ENCODE measurements around the gene TGFA.

The TGFA gene

DNA sequence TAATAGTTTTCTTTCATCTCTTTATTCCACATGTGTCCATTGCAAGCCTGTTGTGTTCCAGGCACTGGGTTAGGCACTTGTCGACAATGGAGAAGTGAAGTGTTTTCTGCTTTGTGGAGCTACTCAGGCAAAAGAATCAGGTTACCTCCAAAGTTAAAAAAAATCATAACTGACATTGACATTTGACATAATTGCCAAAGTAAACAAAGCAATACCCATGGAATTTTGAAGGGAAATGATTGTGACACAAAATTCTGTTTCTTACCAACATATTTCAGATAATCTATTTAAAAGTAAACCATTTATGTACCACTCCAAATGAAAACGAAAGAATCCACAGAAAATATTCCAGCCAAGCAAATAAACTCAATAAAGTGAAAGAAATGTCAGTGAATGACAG is 6.4 kb upstream of the TGFA start:
- H3K9me3 Mint-ChIP-seq = no peaks in the 10 kb centered on the region
- H3K27me3 Mint-ChIP-seq = peaks cover 1% of the 10 kb centered on the region
- H3K27ac Mint-ChIP-seq = no peak overlapping the region
- H3K4me1 Mint-ChIP-seq = peaks cover 2% of the 10 kb centered on the region
- H3K4me3 Mint-ChIP-seq = no peak overlapping the region
- H3K36me3 Mint-ChIP-seq = no peaks in the 10 kb centered on the region

DNA sequence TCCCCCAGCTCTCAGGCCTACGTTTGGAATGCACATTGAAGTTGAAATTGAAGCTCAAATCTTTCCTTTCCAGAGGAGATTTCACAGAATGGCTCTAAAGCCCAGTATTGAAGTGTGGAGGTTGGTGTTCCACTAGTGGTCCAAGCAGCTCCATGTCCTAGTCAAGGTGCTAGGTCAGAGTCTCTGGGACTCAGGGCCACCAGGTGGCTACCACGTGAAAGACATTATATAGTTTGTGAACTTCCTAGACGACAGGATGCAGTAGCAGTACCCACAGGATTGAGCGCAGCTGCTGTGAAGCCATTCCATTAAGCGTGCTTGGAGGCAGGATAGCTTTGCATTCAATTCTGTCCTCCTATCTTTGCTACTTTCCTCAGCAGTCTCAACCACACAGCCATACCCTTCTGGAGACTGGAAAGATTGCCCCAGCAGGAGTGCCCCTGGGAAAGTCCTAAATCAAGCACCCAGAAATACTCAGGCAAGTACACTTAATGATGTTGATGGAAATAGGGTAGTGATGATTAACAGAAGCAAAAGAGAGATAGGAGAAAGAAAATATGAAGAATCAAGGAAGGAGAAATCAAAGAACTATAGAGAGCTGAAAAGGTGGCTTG is 4.7 kb upstream of the TGFA start:
- H3K4me3 Mint-ChIP-seq = no peak overlapping the region
- H3K27ac Mint-ChIP-seq = no peak overlapping the region
- no peaks in the 10 kb centered on the region for H3K36me3 Mint-ChIP-seq
- no peaks in the 10 kb centered on the region for H3K9me3 Mint-ChIP-seq
- peaks cover 9% of the 10 kb centered on the region for H3K4me1 Mint-ChIP-seq
- H3K27me3 Mint-ChIP-seq = peaks cover 1% of the 10 kb centered on the region

DNA sequence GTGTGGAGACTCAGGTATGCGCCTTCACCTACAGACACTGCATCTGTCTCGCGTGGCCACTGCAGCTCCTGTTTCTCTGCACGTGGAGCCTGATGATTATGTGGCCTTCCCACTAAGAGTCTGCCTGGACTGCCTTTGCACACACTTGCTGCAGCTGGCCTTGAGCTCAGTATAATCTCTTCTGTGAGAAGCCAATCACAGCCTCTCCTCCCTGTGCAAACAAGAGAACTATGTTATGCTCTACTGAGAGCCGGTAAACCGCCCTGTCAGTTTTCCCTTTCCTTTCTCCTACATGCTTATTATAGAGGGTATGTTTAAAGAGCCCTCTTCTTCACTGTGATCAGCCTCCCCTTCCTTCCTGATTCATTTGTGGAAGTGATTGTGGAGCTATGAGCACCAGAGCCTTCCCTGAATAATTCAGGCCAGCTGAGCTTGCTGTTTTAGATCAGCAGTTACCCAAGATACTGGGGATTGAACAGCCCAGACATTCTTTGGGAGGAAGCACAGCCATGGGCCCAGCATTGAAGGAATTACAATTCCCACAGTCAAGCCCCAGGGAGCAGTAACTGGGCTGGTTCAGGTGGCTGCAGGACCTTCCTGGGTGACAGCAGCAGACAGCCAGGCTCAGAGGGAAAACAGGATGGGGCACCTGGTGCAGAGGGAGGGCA is 3.7 kb upstream of the TGFA start:
- Mint-ChIP-seq H3K4me1 (peaks cover 19% of the 10 kb centered on the region), H3K27ac (no peak overlapping the region), H3K4me3 (no peak overlapping the region), H3K27me3 (peaks cover 1% of the 10 kb centered on the region), H3K36me3 (no peaks in the 10 kb centered on the region), H3K9me3 (no peaks in the 10 kb centered on the region)

DNA sequence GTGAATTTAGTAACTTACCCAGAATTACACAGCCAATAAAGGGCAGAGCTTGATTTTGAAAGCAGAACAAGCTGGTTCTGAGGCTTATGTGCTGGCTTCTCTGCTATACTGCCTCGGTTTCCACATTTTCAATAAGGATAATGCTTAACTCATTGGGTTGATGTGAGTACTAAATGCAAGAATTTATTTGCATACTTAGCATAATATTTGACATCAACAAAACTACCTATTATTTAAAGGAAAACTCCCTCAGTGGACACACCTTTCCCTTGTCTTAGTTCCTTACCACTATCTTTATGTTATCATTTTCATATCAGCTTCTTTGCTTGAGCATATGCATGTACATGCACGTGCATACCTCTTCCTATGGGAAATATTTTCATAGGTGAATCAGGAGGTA is 3.0 kb upstream of the TGFA start:
- Mint-ChIP-seq H3K4me3 (no peak overlapping the region), H3K27ac (no peak overlapping the region), H3K9me3 (no peaks in the 10 kb centered on the region), H3K36me3 (no peaks in the 10 kb centered on the region), H3K4me1 (peaks cover 24% of the 10 kb centered on the region), H3K27me3 (peaks cover 1% of the 10 kb centered on the region)

DNA sequence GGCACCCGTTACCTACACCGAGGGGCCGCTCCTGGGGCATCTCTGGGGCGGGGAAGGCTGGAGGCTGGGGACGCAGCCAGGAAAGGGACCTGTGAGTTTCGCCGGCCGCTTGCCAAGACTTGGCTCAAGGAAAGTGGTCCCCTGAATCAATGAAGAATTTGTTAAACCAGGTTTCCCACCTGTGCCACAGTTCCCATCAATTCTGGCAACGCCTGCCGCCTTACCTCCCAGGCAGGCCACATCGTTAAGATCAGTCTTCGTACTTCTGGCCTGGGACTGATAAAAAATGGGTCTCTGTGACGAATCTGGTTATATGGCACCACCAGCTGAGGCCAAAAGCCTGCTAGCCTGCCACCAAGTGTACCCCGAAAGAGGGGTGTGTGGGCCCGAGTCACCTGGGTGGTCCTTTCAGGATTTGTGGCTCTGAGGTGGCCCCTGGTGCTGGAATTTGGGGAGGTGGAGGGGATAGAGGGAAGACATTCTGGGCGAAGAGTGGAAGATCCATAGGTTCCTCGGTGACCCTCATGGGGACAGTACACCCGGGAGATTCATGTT is 789 bp upstream of the TGFA start:
- Mint-ChIP-seq H3K9me3 (no peaks in the 10 kb centered on the region), H3K27ac (no peak overlapping the region), H3K4me3 (peak overlapping the region; percentile 82), H3K27me3 (peaks cover 1% of the 10 kb centered on the region), H3K36me3 (no peaks in the 10 kb centered on the region), H3K4me1 (peaks cover 31% of the 10 kb centered on the region)

DNA sequence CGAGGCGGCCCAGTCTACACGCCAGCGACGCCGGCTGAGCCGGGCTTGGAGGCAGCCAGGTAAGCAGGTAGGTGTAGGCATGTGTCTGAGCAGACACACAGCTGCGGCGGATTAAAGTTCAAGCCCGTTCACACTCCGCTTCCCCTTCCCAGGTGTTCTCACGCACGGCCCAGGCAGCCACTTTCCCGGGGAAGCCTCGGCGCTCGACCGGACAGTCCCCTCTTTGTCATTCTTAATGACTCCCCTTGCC is 367 bp downstream of the TGFA start:
- no peaks in the 10 kb centered on the region for H3K9me3 Mint-ChIP-seq
- no peak overlapping the region for H3K27ac Mint-ChIP-seq
- H3K36me3 Mint-ChIP-seq = no peaks in the 10 kb centered on the region
- H3K27me3 Mint-ChIP-seq = no peaks in the 10 kb centered on the region
- peaks cover 31% of the 10 kb centered on the region for H3K4me1 Mint-ChIP-seq
- peak overlapping the region; percentile 91 for H3K4me3 Mint-ChIP-seq

DNA sequence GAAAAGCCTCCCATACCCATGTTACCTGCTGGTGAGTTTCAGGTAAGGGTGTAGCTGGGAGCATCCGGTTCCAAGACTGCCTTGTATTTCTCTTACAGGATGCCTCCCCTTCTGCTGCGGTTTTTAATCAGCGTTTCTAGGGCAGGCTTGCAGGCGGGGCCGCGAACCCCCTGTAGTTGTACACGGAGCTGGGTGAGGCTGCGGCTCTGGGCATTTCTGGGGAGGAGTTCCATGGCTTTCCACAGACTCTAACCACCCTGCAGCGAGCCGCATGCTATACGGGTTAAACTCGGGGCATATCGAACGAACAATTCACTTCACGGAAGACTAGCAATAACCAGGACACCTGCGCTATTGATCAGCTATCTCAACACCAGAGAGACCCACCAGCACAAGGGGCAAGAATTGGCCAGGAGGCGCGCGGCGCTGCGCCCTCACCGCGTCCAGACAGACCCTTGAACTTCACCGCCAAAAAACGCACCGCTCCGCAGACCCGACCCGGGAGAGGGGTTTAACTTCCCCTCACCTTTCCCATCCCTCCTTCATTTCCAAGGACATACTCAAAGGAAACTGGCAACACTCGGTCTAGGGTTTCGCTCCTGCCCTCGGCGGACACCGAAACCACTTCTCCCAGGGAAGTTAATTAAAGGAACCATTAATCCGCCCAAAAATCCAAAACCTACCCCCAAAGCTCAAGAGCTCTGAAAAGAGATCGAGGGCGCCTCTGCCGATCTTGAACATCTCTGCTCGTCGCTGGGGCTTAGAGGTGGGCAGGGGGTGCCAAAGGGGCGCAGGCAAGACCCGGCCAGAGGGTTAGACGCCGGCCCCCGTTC is 909 bp downstream of the TGFA start:
- no peaks in the 10 kb centered on the region for H3K36me3 Mint-ChIP-seq
- H3K27me3 Mint-ChIP-seq = no peaks in the 10 kb centered on the region
- no peak overlapping the region for H3K27ac Mint-ChIP-seq
- H3K4me3 Mint-ChIP-seq = peak overlapping the region; percentile 91
- H3K4me1 Mint-ChIP-seq = peaks cover 31% of the 10 kb centered on the region
- no peaks in the 10 kb centered on the region for H3K9me3 Mint-ChIP-seq

DNA sequence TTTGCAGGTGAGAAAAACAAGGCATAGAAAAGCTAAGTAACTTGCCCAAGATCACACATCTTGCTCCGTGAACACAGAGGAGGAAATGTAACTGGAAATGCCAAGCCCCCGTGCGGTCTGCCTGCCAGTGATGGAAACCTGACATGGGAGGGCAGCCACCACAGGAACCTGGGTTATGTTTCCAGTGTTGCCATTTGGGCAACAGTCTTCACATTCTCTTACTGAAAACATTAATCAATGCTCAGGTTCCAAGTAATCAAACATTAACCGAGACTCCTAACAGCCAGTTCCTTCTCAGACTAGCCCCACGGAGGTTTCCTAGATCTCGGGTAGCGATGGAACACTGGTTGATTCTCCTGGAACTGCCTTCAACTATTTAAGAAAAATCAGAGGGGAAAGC is 2.5 kb downstream of the TGFA start:
- no peaks in the 10 kb centered on the region for H3K9me3 Mint-ChIP-seq
- H3K4me3 Mint-ChIP-seq = no peak overlapping the region
- no peaks in the 10 kb centered on the region for H3K36me3 Mint-ChIP-seq
- no peaks in the 10 kb centered on the region for H3K27me3 Mint-ChIP-seq
- H3K4me1 Mint-ChIP-seq = peaks cover 31% of the 10 kb centered on the region
- no peak overlapping the region for H3K27ac Mint-ChIP-seq

DNA sequence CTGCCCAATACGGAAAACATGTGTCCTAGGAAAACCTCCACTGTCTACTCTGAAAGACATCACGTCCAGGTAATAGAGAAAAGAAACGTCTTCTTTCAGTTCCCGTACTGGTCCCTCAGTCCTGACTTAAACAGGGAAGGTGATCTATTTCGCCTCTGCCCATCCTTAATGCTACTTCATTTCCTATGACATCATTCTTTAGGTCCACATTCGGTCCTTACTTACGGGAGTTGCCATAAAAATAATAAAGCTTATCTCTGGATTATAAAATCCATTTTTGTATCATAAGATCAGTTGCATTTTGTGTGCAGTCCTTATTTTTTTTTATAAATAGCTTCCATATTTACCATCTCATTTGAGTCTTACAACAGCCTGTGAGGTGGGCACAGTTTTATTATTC is 3.7 kb downstream of the TGFA start:
- Mint-ChIP-seq H3K36me3 (no peaks in the 10 kb centered on the region), H3K4me3 (no peak overlapping the region), H3K27ac (no peak overlapping the region), H3K9me3 (no peaks in the 10 kb centered on the region), H3K4me1 (peaks cover 28% of the 10 kb centered on the region), H3K27me3 (no peaks in the 10 kb centered on the region)

DNA sequence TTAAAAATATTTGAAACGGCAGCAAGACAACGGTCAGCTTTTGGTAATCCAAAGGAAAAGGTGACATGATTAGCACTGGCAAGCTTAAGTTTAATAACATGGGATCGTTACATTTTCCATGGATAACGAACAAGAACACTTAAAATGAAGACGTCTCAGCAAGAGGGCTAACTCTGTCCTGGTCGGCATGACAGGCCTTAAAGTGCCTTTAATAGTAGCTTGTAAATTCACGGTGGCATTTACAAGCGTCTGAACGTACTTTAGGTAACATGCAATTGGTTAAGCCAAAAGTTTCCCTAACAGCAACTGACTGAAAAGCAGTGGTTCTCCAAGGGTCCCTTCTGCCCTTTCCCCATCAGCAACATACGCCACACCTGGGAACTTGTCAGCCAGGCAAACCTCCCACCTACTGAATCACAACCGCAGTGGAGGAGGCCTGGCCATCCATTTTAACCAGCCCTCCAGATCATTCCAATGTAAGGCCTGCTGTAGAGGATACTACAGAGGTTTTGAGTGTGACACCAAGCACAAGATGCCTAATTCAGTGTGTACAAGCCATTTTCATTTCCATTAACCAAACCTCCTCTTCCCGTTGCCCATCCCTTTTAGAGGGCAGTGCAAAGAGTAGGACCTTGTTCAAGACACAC is 4.4 kb downstream of the TGFA start:
- Mint-ChIP-seq H3K4me3 (no peak overlapping the region), H3K4me1 (peaks cover 22% of the 10 kb centered on the region)

DNA sequence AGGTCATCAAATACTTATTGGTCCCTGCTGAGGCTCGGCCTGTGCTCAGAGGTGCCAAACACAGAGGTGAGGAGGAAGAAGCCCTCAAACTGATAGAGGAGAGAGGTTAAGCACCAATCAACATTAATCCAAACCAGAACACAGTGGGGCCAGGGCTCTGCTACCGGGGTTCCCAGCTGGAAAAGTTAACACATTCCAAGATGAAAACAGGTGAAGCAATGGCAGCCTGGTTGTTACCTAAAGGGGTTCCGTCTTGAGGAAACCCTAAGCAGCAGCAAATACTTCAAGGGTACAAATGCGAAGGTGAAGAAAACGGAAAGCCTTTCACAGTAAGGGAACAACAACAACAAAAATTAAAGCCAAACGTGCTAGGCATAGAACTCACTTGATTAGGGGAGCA is 5.4 kb downstream of the TGFA start:
- H3K27ac Mint-ChIP-seq = no peak overlapping the region
- no peak overlapping the region for H3K4me3 Mint-ChIP-seq

More for the DNA sequence above, 4.4 kb downstream of the TGFA start:
- H3K9me3 Mint-ChIP-seq = no peaks in the 10 kb centered on the region
- H3K36me3 Mint-ChIP-seq = no peaks in the 10 kb centered on the region
- H3K27ac Mint-ChIP-seq = no peak overlapping the region
- H3K27me3 Mint-ChIP-seq = no peaks in the 10 kb centered on the region

DNA sequence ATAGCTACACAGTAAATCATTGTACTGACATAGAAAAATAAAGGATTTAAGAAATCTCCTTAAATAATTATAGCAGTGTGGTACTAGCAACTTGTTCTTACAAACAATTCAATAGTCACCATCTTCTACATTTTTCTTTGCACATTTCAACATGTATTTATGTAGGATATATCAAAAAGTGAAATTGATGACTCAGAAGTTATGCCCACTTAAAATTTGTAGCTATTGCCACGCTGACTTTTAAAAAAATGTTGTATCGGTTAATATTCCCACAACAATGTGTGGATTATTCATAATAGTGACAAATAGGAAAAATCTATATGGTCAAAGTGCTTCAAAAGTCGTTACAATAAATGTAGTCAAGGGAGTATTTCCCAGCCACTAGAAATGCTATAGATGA is 6.7 kb downstream of the TGFA start:
- no peaks in the 10 kb centered on the region for H3K9me3 Mint-ChIP-seq
- H3K36me3 Mint-ChIP-seq = no peaks in the 10 kb centered on the region
- no peak overlapping the region for H3K4me3 Mint-ChIP-seq
- H3K27ac Mint-ChIP-seq = no peak overlapping the region
- no peaks in the 10 kb centered on the region for H3K27me3 Mint-ChIP-seq
- peaks cover 8% of the 10 kb centered on the region for H3K4me1 Mint-ChIP-seq

More for the DNA sequence above, 5.4 kb downstream of the TGFA start:
- H3K36me3 Mint-ChIP-seq = no peaks in the 10 kb centered on the region
- H3K4me1 Mint-ChIP-seq = peaks cover 21% of the 10 kb centered on the region
- H3K27me3 Mint-ChIP-seq = no peaks in the 10 kb centered on the region
- H3K9me3 Mint-ChIP-seq = no peaks in the 10 kb centered on the region

DNA sequence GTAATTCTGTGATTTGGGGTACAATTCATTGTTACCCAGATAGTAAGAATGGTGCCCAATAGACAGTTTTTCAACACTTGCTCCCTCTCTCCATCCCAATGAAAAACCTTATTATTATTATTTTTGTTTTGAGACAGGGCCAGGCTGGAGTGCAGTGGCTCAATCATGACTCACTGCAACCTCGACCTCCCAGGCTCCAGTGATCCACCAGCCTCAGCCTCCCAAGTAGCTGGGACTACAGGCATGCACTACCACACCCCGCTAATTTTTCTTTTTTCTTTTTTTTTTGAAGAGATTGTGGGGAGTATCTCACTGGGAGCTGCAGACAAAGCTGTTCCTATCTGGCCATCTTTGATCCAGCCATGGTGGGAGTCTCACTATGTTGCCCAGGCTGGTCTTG is 7.2 kb downstream of the TGFA start:
- Mint-ChIP-seq H3K9me3 (no peaks in the 10 kb centered on the region), H3K4me3 (no peak overlapping the region), H3K4me1 (peaks cover 4% of the 10 kb centered on the region), H3K36me3 (no peaks in the 10 kb centered on the region), H3K27me3 (no peaks in the 10 kb centered on the region), H3K27ac (no peak overlapping the region)

DNA sequence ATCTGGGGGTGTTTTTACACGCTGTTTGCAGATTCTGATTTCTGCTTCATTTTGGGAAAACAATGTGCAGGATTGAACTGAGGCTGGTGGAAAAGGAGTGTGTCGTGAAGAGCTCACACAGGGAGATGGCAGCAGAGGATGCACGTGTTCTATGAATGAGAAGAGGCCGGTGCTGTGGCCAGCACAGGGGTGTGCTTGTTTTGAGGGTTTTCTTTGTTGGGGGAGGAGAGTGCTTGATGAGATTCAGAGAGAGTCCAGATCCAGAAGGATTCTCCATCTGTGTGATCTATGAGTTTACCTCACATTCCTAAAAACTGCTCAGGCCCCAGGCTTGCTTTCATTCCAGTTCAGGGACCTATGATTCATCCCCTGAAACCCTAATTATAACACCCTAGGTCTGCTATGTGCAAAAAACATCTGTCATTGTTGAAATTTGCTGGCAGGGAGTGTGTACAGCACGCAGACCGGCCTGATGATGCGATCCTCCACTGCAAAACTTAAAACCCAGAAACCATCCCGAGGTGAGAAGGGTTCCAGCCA is 12.1 kb downstream of the TGFA start:
- H3K4me3 Mint-ChIP-seq = no peak overlapping the region

DNA sequence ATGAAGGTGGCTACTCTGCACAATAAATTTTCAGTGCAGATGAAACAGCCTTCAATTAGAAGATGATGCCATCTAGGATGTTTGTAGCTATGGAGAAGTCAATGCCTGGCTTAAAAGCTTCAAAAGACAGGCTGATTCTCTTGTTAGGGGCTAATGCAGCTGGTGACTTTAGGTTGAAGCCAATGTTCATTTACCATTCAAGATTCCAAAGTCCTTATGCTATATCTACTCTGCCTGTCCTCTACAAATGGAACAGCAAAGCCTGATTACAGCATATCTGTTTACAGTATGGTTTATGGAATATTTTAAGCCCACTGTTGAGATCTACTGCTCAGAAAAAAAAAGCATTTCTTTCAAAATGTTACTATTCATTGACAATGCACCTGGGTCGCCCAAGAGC is 15.8 kb downstream of the TGFA start:
- Mint-ChIP-seq H3K9me3 (peaks cover 6% of the 10 kb centered on the region), H3K27me3 (no peaks in the 10 kb centered on the region), H3K4me3 (no peak overlapping the region)

More for the DNA sequence above, 12.1 kb downstream of the TGFA start:
- peaks cover 2% of the 10 kb centered on the region for H3K36me3 Mint-ChIP-seq
- H3K9me3 Mint-ChIP-seq = peaks cover under 1% of the 10 kb centered on the region
- H3K27me3 Mint-ChIP-seq = no peaks in the 10 kb centered on the region
- H3K27ac Mint-ChIP-seq = no peak overlapping the region
- H3K4me1 Mint-ChIP-seq = no peaks in the 10 kb centered on the region

More for the DNA sequence above, 15.8 kb downstream of the TGFA start:
- Mint-ChIP-seq H3K36me3 (peaks cover 5% of the 10 kb centered on the region), H3K27ac (no peak overlapping the region), H3K4me1 (no peaks in the 10 kb centered on the region)
